Peyer's patch (tissue), 4 donors: ENCODE measurements around the gene WDTC1.
"Not testable (repeated sequence)": the region's sequence is repeated elsewhere in the genome, so short reads cannot be mapped to it uniquely, and the experiment has no call there.

Experiments used
- POLR2A ChIP-seq, 2 donors: fragments of 450-650 bp; IDR thresholded peaks; one replicate each; pipeline ENCODE4 v1.5.1; 2017; ENCODE audit warnings: antibody characterized with exemption in 2 of 2, mild to moderate bottlenecking in 2 of 2, moderate library complexity in 2 of 2
- TF ChIP-seq, protein P1 (sequence below), 6 experiments: fragments of 450-650 bp in 4 of 6; fragments of 200-600 bp in 2 of 6; sonication (generic) in 1 of 6; IDR thresholded peaks; one replicate each; pipeline ENCODE4 v1.5.1; 2017 to 2019; ENCODE audit warnings: antibody characterized with exemption in 6 of 6, mild to moderate bottlenecking in 3 of 6, moderate library complexity in 1 of 6

DNA sequence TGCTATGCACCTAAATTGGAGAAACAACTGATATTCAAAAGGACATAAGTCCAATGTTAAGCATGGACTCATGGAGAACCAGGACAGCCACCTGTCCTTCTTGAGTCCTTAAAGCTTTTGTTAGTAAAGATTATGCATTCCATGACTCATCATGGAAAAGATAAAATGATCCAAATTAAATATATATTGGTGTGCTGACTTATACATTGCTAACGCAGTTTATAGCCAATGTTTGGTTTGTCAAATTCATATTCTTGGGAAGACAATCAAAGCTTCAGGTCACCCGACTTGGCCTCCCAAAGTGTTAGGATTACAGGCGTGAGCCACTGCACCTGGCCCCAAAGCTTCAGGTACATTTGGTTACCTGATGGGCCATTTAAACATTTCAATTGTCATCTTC is 49.8 kb upstream of the WDTC1 start:
- TF ChIP-seq, protein P1, sequence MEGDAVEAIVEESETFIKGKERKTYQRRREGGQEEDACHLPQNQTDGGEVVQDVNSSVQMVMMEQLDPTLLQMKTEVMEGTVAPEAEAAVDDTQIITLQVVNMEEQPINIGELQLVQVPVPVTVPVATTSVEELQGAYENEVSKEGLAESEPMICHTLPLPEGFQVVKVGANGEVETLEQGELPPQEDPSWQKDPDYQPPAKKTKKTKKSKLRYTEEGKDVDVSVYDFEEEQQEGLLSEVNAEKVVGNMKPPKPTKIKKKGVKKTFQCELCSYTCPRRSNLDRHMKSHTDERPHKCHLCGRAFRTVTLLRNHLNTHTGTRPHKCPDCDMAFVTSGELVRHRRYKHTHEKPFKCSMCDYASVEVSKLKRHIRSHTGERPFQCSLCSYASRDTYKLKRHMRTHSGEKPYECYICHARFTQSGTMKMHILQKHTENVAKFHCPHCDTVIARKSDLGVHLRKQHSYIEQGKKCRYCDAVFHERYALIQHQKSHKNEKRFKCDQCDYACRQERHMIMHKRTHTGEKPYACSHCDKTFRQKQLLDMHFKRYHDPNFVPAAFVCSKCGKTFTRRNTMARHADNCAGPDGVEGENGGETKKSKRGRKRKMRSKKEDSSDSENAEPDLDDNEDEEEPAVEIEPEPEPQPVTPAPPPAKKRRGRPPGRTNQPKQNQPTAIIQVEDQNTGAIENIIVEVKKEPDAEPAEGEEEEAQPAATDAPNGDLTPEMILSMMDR (IDR thresholded peaks at IDR 0.05) = not testable (repeated sequence)
- not testable (repeated sequence) for TF ChIP-seq POLR2A (IDR thresholded peaks at IDR 0.05)
